Measurements from ENCODE around the gene GPC1. TPM values are rescaled to one million over a fixed set of nuclear protein-coding genes. Genes with fewer than 3 reads are reported as not detected.

Gene GPC1
- total RNA-seq, 3 donors from 2014 or later, result 13.8 to 56.3 (median 21.0) TPM

- H3K9me3 ChIP-seq, result no peaks in the 10 kb centered on the region
- TF ChIP-seq POLR2AphosphoS5 (IDR thresholded peaks at IDR 0.05) (no peak), POLR2A (IDR thresholded peaks at IDR 0.05) (no peak), CTCF (IDR thresholded peaks at IDR 0.05) (no peak)
- H3K27ac ChIP-seq, result no peak overlapping the region
- DNase-seq (ENCODE audit: low spot score in 2 of 2), result peak; percentile 15 to 49
- intact Hi-C loops (cut with DNase I; ENCODE audit: low total_unique reads), result no loop called here
- no peaks in the 10 kb centered on the region for H3K27me3 ChIP-seq
- no peak overlapping the region for H3K4me3 ChIP-seq
- no peaks in the 10 kb centered on the region for H3K36me3 ChIP-seq
- no peaks in the 10 kb centered on the region for H3K4me1 ChIP-seq
Measured at GRCh38 chr2:240463274-240463865, 27.9 kb downstream of the GPC1 start.

GRCh38 chr2:240463866-240464481 lies 28.5 kb downstream of the GPC1 start:
- no peaks in the 10 kb centered on the region for H3K36me3 ChIP-seq
- H3K4me3 ChIP-seq, result no peak overlapping the region
- H3K9me3 ChIP-seq, result no peaks in the 10 kb centered on the region
- intact Hi-C loops (cut with DNase I; ENCODE audit: low total_unique reads), result no loop called here
- DNase-seq (ENCODE audit: low spot score in 2 of 2), result peak; percentile 16 to 48
- no peak for TF ChIP-seq POLR2A (IDR thresholded peaks at IDR 0.05)
- no peak for TF ChIP-seq POLR2AphosphoS5 (IDR thresholded peaks at IDR 0.05)
- TF ChIP-seq CTCF (IDR thresholded peaks at IDR 0.05), result no peak
- H3K4me1 ChIP-seq, result no peaks in the 10 kb centered on the region
- H3K27ac ChIP-seq, result no peak overlapping the region
- no peaks in the 10 kb centered on the region for H3K27me3 ChIP-seq

GRCh38 chr2:240464514-240465241 lies 29.2 kb downstream of the GPC1 start:
- H3K9me3 ChIP-seq, result no peaks in the 10 kb centered on the region
- DNase-seq (ENCODE audit: low spot score in 2 of 2), result peak in 1 of 2 donors; percentile 15
- no peaks in the 10 kb centered on the region for H3K36me3 ChIP-seq
- no peaks in the 10 kb centered on the region for H3K4me1 ChIP-seq
- no peak overlapping the region for H3K27ac ChIP-seq
- no peaks in the 10 kb centered on the region for H3K27me3 ChIP-seq
- intact Hi-C loops (cut with DNase I; ENCODE audit: low total_unique reads), result no loop called here
- TF ChIP-seq POLR2A (IDR thresholded peaks at IDR 0.05) (no peak), POLR2AphosphoS5 (IDR thresholded peaks at IDR 0.05) (no peak), CTCF (IDR thresholded peaks at IDR 0.05) (no peak)
- no peak overlapping the region for H3K4me3 ChIP-seq

- H3K4me1 ChIP-seq, result no peaks in the 10 kb centered on the region
- intact Hi-C loops (cut with DNase I; ENCODE audit: low total_unique reads), result no loop called here
- no peaks in the 10 kb centered on the region for H3K36me3 ChIP-seq
- TF ChIP-seq POLR2A (IDR thresholded peaks at IDR 0.05) (no peak), CTCF (IDR thresholded peaks at IDR 0.05) (no peak), POLR2AphosphoS5 (IDR thresholded peaks at IDR 0.05) (no peak)
- no peak overlapping the region for H3K27ac ChIP-seq
- DNase-seq (ENCODE audit: low spot score in 2 of 2), result peak; percentile 15 to 48
- no peak overlapping the region for H3K4me3 ChIP-seq
- H3K9me3 ChIP-seq, result no peaks in the 10 kb centered on the region
- no peaks in the 10 kb centered on the region for H3K27me3 ChIP-seq
Measured at GRCh38 chr2:240465268-240465764, 29.9 kb downstream of the GPC1 start.
